HEK293T (cell line): ENCODE results near the gene MAFG.

Experiments
- BHLHE40 ChIP-seq: fragments of 450-650 bp; IDR thresholded peaks from 2 replicates; pipeline ENCODE4 v1.6.1; 2016; ENCODE audit warnings: mild to moderate bottlenecking, moderate library complexity, borderline replicate concordance
- CTBP1 ChIP-seq: fragments of 450-650 bp; IDR thresholded peaks from 2 replicates; pipeline ENCODE4 v1.6.1; 2016; ENCODE audit warnings: borderline replicate concordance
- ELF4 ChIP-seq: fragments of 450-650 bp; IDR thresholded peaks from 2 replicates; pipeline ENCODE4 v1.6.1; 2017; ENCODE audit warnings: antibody characterized with exemption
- FOXA1 ChIP-seq: fragments of 450-650 bp; IDR thresholded peaks from 2 replicates; pipeline ENCODE4 v1.6.1; 2016; ENCODE audit warnings: mild to moderate bottlenecking
- FOXK2 ChIP-seq: fragments of 450-650 bp; IDR thresholded peaks from 2 replicates; pipeline ENCODE4 v1.6.1; 2016; ENCODE audit warnings: mild to moderate bottlenecking
- HDGF ChIP-seq: fragments of 450-650 bp; IDR thresholded peaks from 2 replicates; pipeline ENCODE4 v1.6.1; 2017; ENCODE audit warnings: antibody characterized with exemption, borderline replicate concordance
- L3MBTL2 ChIP-seq: fragments of 450-650 bp; conservative IDR thresholded peaks from 2 replicates; pipeline ENCODE4 v1.6.1; 2016; ENCODE audit warnings: mild to moderate bottlenecking
- LEF1 ChIP-seq: fragments of 450-650 bp; IDR thresholded peaks from 2 replicates; pipeline ENCODE4 v1.6.1; 2017; ENCODE audit warnings: mild to moderate bottlenecking, borderline replicate concordance
- NFRKB ChIP-seq: fragments of 450-650 bp; IDR thresholded peaks from 2 replicates; pipeline ENCODE4 v1.6.1; 2016; ENCODE audit warnings: mild to moderate bottlenecking, moderate library complexity
- PKNOX1 ChIP-seq: fragments of 450-650 bp; IDR thresholded peaks from 2 replicates; pipeline ENCODE4 v1.6.1; 2016
- SP1 ChIP-seq: fragments of 450-650 bp; IDR thresholded peaks from 2 replicates; pipeline ENCODE4 v1.6.1; 2017
- SUZ12 ChIP-seq: fragments of 450-650 bp; IDR thresholded peaks from 2 replicates; pipeline ENCODE4 v1.6.1; 2016; ENCODE audit warnings: mild to moderate bottlenecking
- TARDBP ChIP-seq: fragments of 450-650 bp; IDR thresholded peaks from 2 replicates; pipeline ENCODE4 v1.6.1; 2016

DNA sequence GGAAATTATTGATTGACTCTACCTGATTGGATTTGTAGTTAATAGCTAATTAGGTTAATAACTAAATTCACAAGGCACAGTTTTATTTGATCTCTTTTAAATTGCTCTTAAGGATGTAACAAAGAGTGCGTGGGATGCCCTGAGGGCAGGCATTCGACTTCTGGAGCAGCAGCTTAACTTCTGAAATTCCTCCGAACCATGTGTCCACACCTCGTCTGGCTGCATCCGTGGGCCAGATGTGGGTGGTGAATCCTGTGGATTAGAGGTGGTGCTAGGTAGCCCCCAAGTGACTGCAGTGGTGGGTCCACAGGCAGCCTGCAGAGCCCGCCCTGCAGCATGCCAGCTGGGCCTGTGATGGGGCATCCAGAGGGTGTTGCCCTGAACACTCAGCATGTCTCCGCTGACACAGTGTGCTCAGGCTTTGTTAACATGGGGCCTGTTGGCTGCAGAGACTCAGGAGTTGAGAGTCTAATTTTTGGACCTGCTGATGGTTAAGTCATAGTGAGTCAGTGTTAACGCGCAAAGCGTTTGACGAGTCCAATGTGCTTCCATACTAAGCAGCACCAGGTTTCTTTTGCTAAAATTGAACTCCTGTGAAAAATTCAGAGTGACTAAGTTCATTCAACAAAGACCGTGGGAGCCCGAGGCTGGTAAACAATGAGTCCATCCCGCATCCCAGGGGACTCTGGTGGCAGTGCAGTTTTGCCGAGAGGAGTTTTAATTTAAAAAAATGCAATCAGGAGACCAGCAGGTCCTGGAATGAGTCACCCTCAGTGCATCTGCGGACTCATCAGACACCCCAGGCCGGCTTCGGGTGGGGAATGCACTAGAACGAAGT, 29.3 kb downstream of the MAFG start:
- TF ChIP-seq SUZ12: no peak
- no peak for TF ChIP-seq SP1
- TF ChIP-seq LEF1: no peak
- TF ChIP-seq NFRKB: no peak
- no peak for TF ChIP-seq PKNOX1
- no peak for TF ChIP-seq BHLHE40
- no peak for TF ChIP-seq L3MBTL2
- no peak for TF ChIP-seq ELF4
- no peak for TF ChIP-seq FOXK2
- no peak for TF ChIP-seq TARDBP
- TF ChIP-seq FOXA1: no peak
- no peak for TF ChIP-seq HDGF
- TF ChIP-seq CTBP1: no peak
